Stimulated activated CD4-positive, alpha-beta T cell treated with anti-CD3 and anti-CD28 coated beads, TNF-alpha, amount 100 ng/mL, for 4 hours (primary cell): ENCODE data around the gene SLC7A10.

Source experiments
- DNase-seq, 3 experiments: peaks; one replicate each; pipeline ENCODE4 v3.0.0-alpha.2; 2020; ENCODE audit warnings: low read depth in 3 of 3

Gene SLC7A10

GRCh38 chr19:33254245-33254824 is 28.7 kb upstream of the SLC7A10 start:
- no peak for DNase-seq

GRCh38 chr19:33252971-33253370 is 27.3 kb upstream of the SLC7A10 start:
- DNase-seq: no peak

- DNase-seq: no peak
Measured at GRCh38 chr19:33252418-33252962, 26.8 kb upstream of the SLC7A10 start.

- DNase-seq: no peak
Measured at GRCh38 chr19:33251526-33252090, 26.0 kb upstream of the SLC7A10 start.

GRCh38 chr19:33251076-33251475 is 25.4 kb upstream of the SLC7A10 start:
- DNase-seq: no peak

GRCh38 chr19:33250500-33250899 is 24.9 kb upstream of the SLC7A10 start:
- no peak for DNase-seq

GRCh38 chr19:33249740-33250366 is 24.2 kb upstream of the SLC7A10 start:
- no peak for DNase-seq

- no peak for DNase-seq
Measured at GRCh38 chr19:33248954-33249613, 23.4 kb upstream of the SLC7A10 start.

GRCh38 chr19:33248553-33248953 is 22.9 kb upstream of the SLC7A10 start:
- DNase-seq: no peak

- no peak for DNase-seq
Measured at GRCh38 chr19:33248104-33248503, 22.5 kb upstream of the SLC7A10 start.

GRCh38 chr19:33247441-33247819 is 21.8 kb upstream of the SLC7A10 start:
- no peak for DNase-seq

- DNase-seq: no peak
Measured at GRCh38 chr19:33246709-33247440, 21.2 kb upstream of the SLC7A10 start.

GRCh38 chr19:33245948-33246708 is 20.5 kb upstream of the SLC7A10 start:
- no peak for DNase-seq

GRCh38 chr19:33242911-33243310 is 17.3 kb upstream of the SLC7A10 start:
- no peak for DNase-seq

- DNase-seq: no peak
Measured at GRCh38 chr19:33242131-33242530, 16.5 kb upstream of the SLC7A10 start.

GRCh38 chr19:33241530-33242101 is 16.0 kb upstream of the SLC7A10 start:
- peak in 2 of 3 experiments; percentile 5 to 18 for DNase-seq

- DNase-seq: no peak
Measured at GRCh38 chr19:33241091-33241529, 15.5 kb upstream of the SLC7A10 start.

- no peak for DNase-seq
Measured at GRCh38 chr19:33240181-33240771, 14.6 kb upstream of the SLC7A10 start.

- no peak for DNase-seq
Measured at GRCh38 chr19:33239223-33239975, 13.7 kb upstream of the SLC7A10 start.
